Astrocyte of the hippocampus (primary cell): ENCODE results near the gene FAM114A2.
"Not testable (repeated sequence)": the region's sequence is repeated elsewhere in the genome, so short reads cannot be mapped to it uniquely, and the experiment has no call there.

ENCODE experiments used
- DNase-seq: peaks from one replicate; pipeline ENCODE4 v3.0.0; 2011; ENCODE audit warnings: low read depth, low spot score

FAM114A2 gene

DNA sequence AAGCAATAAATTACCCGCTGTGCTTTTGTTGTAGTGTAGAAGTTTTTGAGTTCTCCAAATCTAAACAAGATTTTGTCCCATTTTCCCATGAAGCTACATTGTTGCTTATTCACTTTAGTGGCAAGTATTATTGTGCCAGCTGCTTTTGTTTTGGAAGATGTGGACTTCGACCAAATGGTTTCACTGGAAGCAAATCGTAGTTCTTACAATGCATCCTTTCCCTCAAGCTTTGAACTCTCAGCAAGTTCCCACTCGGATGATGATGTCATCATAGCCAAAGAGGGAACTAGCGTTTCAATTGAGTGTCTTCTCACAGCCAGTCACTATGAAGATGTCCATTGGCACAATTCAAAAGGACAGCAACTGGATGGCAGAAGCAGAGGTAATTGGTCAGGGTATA, 10.9 kb upstream of the FAM114A2 start:
- no peak for DNase-seq

GRCh38 chr5:154047324-154047723, 8.6 kb upstream of the FAM114A2 start:
- DNase-seq = no peak

DNA sequence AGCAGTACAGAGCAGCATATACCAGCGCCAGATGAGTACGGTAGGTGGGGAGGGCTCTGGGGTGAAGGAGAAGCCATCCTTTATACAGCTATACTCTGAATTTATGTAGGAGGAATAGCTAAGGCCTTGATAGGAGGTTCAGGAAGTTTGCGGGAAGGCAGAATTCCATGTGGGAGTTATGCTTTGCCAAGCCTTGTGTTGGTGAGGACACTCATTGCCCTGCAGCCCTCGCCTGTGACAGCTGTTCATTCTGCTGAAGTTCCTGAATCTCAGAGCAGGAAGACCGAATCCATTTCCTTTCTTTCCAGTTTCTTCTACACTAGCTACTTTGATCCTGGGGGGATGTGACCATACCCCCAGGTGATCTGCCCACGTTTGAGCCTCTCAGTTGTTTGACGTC, 7.8 kb upstream of the FAM114A2 start:
- no peak for DNase-seq

GRCh38 chr5:154044581-154044980, 5.9 kb upstream of the FAM114A2 start:
- no peak for DNase-seq

DNA sequence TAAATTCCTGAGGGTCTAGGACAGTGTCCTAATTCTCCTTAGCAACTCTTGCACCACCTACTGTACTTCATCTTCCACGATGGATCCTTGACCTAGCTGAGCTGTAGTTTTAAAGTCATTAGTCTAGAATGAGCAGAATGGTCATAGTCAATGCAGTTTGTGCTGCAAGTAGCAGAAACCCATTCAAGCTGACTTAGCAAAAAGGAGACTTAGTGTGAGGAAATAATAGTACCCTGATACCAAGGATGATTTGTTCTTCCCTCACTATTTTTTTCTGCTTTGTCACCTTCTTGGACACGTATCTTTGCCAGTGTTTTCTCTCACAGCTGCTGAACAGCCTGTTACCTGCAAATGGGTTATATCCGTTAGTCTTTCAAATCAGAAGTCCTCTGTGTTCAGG, 5.4 kb upstream of the FAM114A2 start:
- DNase-seq = no peak

DNA sequence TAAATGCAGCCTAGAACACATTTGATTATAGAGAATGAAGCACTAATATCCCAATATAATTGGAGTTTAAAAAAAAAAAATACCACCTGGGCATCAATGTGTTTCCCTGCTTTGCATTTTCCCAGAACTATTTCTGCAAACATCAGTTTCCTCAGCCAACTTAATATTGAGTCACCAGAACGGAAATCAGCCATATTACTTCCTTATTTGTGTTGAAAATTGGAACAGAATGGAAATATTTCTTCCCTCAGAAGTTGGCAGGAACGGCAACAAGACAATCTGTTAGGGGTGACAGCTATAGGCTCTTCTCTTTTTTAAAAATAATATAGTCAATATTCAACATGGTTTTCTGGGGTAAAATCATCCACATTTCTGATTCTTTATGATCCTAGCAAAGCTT, 4.1 kb upstream of the FAM114A2 start:
- no peak for DNase-seq

GRCh38 chr5:154039458-154039829, 734 bp upstream of the FAM114A2 start:
- no peak for DNase-seq

DNA sequence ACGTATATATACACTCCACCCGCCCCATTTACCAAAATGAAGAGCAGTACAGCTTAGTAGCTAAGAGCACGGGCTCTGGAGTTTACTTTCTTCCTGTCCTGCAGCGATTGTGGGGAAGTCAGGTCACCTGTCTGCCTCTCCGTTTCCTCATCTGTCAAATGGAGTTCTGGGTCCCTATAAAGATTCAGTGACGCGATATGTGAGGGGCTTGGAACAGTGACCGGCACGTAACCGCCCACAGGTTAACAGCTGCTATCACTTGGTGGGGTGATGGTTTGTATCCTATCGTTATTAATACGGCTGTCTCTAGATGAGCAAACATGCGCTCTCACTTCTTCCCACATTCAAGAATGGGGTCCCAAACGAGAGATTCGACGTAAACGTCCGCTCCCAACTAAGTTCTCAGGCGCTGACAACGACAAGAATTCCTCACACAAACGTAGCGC, 426 bp downstream of the FAM114A2 start:
- DNase-seq = no peak

GRCh38 chr5:154034944-154035343, 3.8 kb downstream of the FAM114A2 start:
- no peak for DNase-seq

- DNase-seq = no peak
Observed at GRCh38 chr5:154031937-154032489, 6.7 kb downstream of the FAM114A2 start.

GRCh38 chr5:154025951-154026350, 12.8 kb downstream of the FAM114A2 start:
- no peak for DNase-seq

GRCh38 chr5:154018919-154019318, 19.8 kb downstream of the FAM114A2 start:
- DNase-seq = not testable (repeated sequence)

DNA sequence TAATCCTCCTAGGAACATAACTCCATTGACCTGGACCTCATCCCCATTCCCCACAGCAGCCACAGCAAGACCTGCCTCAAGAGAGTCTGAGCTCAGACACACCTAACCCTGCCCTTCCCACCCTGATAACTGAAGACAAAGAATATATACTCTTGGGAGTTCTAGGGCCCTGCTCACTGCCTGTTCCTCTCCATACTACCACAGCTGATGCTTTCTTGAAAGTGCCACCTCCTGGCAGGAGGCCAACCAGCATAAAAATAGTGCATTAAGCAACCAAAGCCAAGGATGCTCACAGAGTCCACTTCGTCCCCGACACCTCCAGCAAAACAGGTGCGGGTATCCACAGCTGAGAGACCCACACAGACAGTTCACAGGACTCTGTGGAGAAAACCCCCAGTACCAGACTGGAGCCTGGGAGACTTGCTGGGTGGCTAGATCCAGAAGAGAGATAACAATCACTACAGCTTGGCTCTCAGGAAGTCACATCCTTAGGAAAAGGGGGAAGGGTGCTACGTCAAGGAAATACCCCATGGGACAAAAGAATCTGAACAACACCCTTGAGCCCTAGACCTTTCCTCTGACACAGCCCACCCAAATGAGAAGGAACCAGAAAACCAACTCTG, 23.5 kb downstream of the FAM114A2 start:
- no peak for DNase-seq

DNA sequence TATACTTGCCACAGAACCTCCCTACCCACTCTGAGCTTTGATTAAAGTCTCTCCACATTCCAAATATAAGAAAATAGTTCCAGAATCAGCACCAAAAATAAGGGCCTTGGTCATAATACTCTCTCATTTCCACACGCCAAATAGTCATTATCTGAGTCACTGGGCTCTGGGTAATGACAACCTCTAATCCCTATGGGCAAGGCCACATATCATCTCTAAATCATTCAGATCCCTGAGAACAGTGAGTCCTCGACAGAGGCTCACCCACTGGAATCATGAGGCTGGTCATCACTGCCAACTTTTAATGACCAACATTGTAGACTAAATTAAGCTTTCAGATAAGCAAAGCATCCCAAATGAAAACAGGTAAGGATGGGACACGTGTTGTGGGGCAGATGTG, 28.1 kb downstream of the FAM114A2 start:
- peak; percentile 16 for DNase-seq

GRCh38 chr5:154005648-154006047, 33.1 kb downstream of the FAM114A2 start:
- DNase-seq = no peak

GRCh38 chr5:154002511-154003020, 36.1 kb downstream of the FAM114A2 start:
- no peak for DNase-seq

DNA sequence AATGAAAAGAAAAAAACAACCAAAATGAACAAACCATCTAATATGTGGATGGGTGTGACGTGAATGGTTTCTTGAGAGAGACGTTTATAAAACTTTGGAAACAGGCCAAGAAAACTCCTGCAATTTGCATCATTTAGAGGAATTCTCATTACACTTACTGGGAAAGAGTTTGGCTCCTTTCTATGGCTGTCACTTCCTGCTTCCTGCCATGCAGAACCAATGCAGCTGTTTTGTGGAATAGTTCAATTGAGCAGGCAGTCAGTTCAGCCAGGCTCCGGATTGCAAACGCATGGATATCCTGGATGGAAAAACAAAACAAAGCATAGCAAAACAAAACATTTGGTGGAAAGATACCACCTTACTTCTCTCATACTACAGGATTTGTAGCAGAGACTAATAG, 36.6 kb downstream of the FAM114A2 start:
- DNase-seq = no peak

GRCh38 chr5:154000703-154001102, 38.0 kb downstream of the FAM114A2 start:
- DNase-seq = no peak

DNA sequence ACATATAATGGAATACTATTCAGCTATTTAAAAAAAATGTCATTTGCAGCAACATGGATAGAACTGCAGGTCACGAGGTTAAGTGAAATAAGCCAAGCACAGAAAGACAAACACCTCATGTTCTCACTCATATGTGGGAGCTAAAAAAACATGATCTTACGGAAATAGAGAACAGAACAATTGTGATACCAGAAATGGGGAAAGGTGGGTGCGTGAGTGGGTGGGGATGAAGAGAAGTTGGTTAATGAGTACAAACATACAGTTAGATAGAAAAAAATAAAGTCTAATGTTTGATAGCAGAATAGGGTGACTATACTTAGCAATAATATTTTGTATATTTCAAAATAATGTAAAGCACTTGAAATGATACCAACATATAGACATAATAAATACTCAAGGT, 38.7 kb downstream of the FAM114A2 start:
- DNase-seq = no peak

DNA sequence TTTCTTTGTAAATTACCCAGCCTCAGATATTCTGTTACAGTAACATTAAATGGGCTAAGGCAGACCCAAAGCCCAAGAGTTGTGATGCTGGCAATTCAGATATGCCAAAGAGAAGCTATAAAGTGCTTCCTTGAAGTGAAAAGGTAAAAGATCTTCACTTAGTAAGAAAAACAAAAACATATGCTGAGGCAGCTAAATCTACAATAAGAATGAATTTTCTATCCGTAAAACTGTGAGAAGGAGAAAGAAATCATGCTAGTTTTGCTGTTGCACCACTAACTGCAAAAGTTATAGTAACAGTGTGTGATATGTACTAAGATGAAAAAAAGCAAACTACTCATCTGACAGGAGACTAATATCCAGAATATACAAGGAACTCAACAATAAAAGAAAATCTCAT, 39.9 kb downstream of the FAM114A2 start:
- no peak for DNase-seq

DNA sequence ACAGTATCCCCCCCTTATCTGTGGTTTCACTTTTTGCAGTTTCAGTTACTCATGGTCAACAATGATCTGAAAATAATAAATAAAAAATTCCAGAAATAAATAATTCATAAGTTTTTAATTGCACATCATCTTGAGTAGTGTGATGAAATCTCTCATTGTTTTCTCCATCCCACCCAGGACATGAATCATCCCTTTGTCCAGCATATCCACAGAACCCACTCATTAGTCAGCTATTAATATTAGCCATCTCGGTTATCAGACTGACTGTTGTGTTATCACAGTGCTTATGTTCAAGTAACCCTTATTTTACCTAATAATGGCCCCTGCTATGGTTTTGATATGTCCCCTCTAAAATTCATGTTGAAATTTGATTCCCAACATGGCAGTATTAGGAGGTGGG, 40.7 kb downstream of the FAM114A2 start:
- DNase-seq = no peak

DNA sequence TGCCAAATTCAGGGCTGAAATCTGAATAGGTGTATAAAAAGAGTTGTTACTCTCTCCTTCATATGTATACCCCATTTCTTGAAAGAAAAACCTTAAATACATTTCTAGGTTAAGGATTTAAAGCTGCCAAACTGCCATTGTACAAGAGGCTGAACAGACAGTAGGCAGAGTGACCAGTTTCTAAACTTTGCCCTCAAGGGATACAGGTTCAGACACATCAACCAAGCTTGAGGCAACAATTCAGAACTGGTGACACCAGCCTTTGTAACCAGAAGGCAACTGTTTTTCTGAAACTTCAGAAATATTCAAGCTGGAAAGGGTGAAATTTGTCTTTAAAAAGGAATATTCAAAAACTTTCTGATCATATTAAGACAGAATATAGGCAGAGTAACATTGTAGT, 47.5 kb downstream of the FAM114A2 start:
- no peak for DNase-seq

- no peak for DNase-seq
Observed at GRCh38 chr5:153988510-153988909, 50.2 kb downstream of the FAM114A2 start.

DNA sequence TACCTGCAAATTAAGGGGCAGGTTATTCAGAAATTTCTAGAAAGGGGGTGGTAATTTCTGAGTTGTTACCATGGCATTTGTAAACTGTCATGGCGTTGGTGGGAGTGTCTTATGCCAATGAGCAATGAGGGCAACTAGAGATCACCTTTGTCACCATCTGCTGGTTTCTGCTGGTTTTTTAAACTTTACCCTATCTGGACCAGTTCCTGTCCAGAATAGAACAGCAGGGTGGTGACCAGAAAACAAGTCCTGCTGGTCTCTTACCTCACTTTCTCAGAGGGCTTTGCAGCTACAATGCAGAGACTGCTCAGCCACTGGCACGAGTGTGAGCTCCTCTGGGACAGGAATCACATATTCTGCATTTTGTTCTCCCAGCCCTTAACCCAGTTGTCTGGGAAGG, 51.4 kb downstream of the FAM114A2 start:
- no peak for DNase-seq
